ENCODE results near the gene RMND5B. TPM values are rescaled to one million over a fixed set of nuclear protein-coding genes. Genes with fewer than 3 reads are reported as not detected.

The RMND5B gene
- total and polyA plus RNA-seq, 2 of the 13 experiments (the other 11 are each of a cell fraction or from before 2014, with no cell fraction given): 18.6 to 20.4 TPM

DNA sequence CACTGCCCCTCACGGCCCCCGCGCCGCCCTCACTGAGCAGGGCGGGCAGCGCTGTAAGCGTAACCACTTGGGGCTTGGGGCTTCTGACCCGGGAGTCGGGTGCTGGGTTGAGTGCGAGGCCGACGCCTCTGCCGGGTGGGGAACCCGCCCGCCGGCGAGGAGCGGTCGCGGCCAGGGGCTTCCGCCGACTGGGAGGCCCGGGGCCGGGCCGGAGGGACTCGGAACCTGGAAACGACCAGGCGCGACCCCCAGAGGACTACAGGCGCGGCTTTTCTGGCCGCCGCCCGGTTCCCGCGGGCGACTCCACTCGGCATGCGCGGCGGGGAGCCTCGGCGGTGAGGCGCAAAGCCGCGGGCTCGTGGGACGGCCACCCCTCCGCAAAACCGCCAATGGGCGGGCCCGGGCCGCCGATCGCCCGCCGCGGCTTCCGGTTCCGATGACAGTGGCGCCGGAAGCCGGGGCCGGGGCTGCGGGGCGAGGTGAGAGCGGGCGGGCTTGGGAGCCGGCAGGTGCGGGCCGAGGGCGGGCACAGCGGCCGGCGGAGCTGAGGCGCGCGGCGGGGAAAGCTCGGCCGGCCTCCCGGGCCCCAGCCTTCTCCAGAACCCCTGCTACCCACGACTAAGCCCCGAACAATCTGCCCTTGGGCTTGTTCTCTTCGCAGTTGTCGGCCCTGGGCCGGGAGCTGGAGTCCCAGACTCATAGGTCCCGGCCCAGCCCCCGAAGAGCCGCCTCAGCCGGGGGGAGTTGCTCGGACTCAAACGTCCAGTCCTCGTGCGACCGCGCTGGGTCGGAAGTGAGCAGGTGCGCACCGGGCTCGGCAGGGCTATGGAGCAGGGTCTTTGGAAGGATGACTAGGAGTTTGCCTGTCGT, at the start of gene RMND5B (continued):
- TF ChIP-seq CREM (IDR thresholded peaks at IDR 0.05): no peak
- TF ChIP-seq CREM (CRISPR knock-in tag; IDR thresholded peaks at IDR 0.05): no peak
- TF ChIP-seq PITX1 (CRISPR knock-in tag; IDR thresholded peaks at IDR 0.05): no peak
- TF ChIP-seq, protein P1, sequence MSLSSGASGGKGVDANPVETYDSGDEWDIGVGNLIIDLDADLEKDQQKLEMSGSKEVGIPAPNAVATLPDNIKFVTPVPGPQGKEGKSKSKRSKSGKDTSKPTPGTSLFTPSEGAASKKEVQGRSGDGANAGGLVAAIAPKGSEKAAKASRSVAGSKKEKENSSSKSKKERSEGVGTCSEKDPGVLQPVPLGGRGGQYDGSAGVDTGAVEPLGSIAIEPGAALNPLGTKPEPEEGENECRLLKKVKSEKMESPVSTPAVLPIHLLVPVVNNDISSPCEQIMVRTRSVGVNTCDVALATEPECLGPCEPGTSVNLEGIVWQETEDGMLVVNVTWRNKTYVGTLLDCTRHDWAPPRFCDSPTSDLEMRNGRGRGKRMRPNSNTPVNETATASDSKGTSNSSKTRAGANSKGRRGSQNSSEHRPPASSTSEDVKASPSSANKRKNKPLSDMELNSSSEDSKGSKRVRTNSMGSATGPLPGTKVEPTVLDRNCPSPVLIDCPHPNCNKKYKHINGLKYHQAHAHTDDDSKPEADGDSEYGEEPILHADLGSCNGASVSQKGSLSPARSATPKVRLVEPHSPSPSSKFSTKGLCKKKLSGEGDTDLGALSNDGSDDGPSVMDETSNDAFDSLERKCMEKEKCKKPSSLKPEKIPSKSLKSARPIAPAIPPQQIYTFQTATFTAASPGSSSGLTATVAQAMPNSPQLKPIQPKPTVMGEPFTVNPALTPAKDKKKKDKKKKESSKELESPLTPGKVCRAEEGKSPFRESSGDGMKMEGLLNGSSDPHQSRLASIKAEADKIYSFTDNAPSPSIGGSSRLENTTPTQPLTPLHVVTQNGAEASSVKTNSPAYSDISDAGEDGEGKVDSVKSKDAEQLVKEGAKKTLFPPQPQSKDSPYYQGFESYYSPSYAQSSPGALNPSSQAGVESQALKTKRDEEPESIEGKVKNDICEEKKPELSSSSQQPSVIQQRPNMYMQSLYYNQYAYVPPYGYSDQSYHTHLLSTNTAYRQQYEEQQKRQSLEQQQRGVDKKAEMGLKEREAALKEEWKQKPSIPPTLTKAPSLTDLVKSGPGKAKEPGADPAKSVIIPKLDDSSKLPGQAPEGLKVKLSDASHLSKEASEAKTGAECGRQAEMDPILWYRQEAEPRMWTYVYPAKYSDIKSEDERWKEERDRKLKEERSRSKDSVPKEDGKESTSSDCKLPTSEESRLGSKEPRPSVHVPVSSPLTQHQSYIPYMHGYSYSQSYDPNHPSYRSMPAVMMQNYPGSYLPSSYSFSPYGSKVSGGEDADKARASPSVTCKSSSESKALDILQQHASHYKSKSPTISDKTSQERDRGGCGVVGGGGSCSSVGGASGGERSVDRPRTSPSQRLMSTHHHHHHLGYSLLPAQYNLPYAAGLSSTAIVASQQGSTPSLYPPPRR (CRISPR knock-in tag; IDR thresholded peaks at IDR 0.05; ENCODE audit: borderline replicate concordance): 0 out of 2 replicates have a peak, but pooled peaks have one; percentile 15
- TF ChIP-seq, protein P2, sequence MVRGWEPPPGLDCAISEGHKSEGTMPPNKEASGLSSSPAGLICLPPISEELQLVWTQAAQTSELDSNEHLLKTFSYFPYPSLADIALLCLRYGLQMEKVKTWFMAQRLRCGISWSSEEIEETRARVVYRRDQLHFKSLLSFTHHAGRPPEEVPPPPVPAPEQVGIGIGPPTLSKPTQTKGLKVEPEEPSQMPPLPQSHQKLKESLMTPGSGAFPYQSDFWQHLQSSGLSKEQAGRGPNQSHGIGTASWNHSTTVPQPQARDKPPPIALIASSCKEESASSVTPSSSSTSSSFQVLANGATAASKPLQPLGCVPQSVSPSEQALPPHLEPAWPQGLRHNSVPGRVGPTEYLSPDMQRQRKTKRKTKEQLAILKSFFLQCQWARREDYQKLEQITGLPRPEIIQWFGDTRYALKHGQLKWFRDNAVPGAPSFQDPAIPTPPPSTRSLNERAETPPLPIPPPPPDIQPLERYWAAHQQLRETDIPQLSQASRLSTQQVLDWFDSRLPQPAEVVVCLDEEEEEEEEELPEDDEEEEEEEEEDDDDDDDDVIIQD (CRISPR knock-in tag; IDR thresholded peaks at IDR 0.05; ENCODE audit: low read depth): no peak
- TF ChIP-seq ZNF841 (CRISPR knock-in tag; IDR thresholded peaks at IDR 0.05; ENCODE audit: borderline replicate concordance): no peak
- no peak for TF ChIP-seq REL (CRISPR knock-in tag; conservative IDR thresholded peaks at IDR 0.05)
- no peak for TF ChIP-seq FIP1L1 (IDR thresholded peaks at IDR 0.05; ENCODE audit: borderline replicate concordance, insufficient read depth, low read depth, low read length)
- TF ChIP-seq POLR2G (IDR thresholded peaks at IDR 0.05; ENCODE audit: low read depth, low read length): peak; percentile 86
- no peak for TF ChIP-seq KMT2A (CRISPR knock-in tag; IDR thresholded peaks at IDR 0.05)
- TF ChIP-seq, protein P3, sequence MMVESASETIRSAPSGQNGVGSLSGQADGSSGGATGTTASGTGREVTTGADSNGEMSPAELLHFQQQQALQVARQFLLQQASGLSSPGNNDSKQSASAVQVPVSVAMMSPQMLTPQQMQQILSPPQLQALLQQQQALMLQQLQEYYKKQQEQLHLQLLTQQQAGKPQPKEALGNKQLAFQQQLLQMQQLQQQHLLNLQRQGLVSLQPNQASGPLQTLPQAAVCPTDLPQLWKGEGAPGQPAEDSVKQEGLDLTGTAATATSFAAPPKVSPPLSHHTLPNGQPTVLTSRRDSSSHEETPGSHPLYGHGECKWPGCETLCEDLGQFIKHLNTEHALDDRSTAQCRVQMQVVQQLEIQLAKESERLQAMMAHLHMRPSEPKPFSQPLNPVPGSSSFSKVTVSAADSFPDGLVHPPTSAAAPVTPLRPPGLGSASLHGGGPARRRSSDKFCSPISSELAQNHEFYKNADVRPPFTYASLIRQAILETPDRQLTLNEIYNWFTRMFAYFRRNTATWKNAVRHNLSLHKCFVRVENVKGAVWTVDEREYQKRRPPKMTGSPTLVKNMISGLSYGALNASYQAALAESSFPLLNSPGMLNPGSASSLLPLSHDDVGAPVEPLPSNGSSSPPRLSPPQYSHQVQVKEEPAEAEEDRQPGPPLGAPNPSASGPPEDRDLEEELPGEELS (CRISPR knock-in tag; IDR thresholded peaks at IDR 0.05): no peak
- 0 out of 2 replicates have a peak, but pooled peaks have one; percentile 52 for TF ChIP-seq ZNF782 (CRISPR knock-in tag; IDR thresholded peaks at IDR 0.05; ENCODE audit: borderline replicate concordance)
- no peak for TF ChIP-seq ZNF10 (CRISPR knock-in tag; IDR thresholded peaks at IDR 0.05; ENCODE audit: borderline replicate concordance, low read depth)
- TF ChIP-seq HIVEP1 (CRISPR knock-in tag; IDR thresholded peaks at IDR 0.05): no peak
- TF ChIP-seq REPIN1 (CRISPR knock-in tag; IDR thresholded peaks at IDR 0.05; ENCODE audit: borderline replicate concordance, low read depth): peak; percentile 32; the same call in 1 of the 2 replicates
- TF ChIP-seq, protein P4, sequence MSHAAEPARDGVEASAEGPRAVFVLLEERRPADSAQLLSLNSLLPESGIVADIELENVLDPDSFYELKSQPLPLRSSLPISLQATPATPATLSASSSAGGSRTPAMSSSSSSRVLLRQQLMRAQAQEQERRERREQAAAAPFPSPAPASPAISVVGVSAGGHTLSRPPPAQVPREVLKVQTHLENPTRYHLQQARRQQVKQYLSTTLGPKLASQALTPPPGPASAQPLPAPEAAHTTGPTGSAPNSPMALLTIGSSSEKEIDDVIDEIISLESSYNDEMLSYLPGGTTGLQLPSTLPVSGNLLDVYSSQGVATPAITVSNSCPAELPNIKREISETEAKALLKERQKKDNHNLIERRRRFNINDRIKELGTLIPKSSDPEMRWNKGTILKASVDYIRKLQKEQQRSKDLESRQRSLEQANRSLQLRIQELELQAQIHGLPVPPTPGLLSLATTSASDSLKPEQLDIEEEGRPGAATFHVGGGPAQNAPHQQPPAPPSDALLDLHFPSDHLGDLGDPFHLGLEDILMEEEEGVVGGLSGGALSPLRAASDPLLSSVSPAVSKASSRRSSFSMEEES (CRISPR knock-in tag; IDR thresholded peaks at IDR 0.05): no peak; the same call in 1 of the 2 replicates

Data from HepG2 (cell line).